Measurements from ENCODE around the gene LRP1.

- TF ChIP-seq, protein P1, sequence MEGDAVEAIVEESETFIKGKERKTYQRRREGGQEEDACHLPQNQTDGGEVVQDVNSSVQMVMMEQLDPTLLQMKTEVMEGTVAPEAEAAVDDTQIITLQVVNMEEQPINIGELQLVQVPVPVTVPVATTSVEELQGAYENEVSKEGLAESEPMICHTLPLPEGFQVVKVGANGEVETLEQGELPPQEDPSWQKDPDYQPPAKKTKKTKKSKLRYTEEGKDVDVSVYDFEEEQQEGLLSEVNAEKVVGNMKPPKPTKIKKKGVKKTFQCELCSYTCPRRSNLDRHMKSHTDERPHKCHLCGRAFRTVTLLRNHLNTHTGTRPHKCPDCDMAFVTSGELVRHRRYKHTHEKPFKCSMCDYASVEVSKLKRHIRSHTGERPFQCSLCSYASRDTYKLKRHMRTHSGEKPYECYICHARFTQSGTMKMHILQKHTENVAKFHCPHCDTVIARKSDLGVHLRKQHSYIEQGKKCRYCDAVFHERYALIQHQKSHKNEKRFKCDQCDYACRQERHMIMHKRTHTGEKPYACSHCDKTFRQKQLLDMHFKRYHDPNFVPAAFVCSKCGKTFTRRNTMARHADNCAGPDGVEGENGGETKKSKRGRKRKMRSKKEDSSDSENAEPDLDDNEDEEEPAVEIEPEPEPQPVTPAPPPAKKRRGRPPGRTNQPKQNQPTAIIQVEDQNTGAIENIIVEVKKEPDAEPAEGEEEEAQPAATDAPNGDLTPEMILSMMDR (IDR thresholded peaks at IDR 0.05) = no peak
- TF ChIP-seq ZFX (IDR thresholded peaks at IDR 0.05; ENCODE audit: borderline replicate concordance) = no peak
Observed at GRCh38 chr12:57096748-57097553, 31.3 kb upstream of the LRP1 start.

All from 22Rv1 (cell line).